Activated naive CD4-positive, alpha-beta T cell treated with anti-CD3 and anti-CD28 coated beads, Interleukin-2, amount 50 U/mL, for 72 hours (primary cell): ENCODE data around the gene ARSI. TPM values are rescaled to one million over a fixed set of nuclear protein-coding genes. Genes with fewer than 3 reads are reported as not detected.

ENCODE experiments used
- ATAC-seq, 2 donors: fragments of 150-1000 bp; cut with Tn5 transposase; 2 replicates each; pipeline ENCODE4 v1.10.0; 2021; ENCODE audit warnings: mild to moderate bottlenecking in 2 of 2, moderate library complexity in 2 of 2
- DNase-seq, 2 donors: peaks; one replicate each; pipeline ENCODE4 v3.0.0; 2021 to 2022; ENCODE audit warnings: low spot score in 2 of 2
- H3K27ac Mint-ChIP-seq, 2 donors: one replicate each; pipeline ENCODE4 v1.8.0; 2022; ENCODE audit warnings: mild to moderate bottlenecking in 2 of 2, mixed read lengths in 2 of 2
- H3K36me3 Mint-ChIP-seq, 2 donors: one replicate each; pipeline ENCODE4 v1.8.0; 2022; ENCODE audit warnings: mixed read lengths in 2 of 2
- H3K9me3 Mint-ChIP-seq, 2 donors: one replicate each; pipeline ENCODE4 v1.8.0; 2022; ENCODE audit warnings: mixed read lengths in 2 of 2
- total RNA-seq, 2 donors: library from RNA; stranded (reverse); gene quantifications; one replicate each; pipeline ENCODE4 v1.2.3, GENCODE V29; 2022

Gene ARSI
- total RNA-seq, 2 donors from 2014 or later, result not detected

DNA sequence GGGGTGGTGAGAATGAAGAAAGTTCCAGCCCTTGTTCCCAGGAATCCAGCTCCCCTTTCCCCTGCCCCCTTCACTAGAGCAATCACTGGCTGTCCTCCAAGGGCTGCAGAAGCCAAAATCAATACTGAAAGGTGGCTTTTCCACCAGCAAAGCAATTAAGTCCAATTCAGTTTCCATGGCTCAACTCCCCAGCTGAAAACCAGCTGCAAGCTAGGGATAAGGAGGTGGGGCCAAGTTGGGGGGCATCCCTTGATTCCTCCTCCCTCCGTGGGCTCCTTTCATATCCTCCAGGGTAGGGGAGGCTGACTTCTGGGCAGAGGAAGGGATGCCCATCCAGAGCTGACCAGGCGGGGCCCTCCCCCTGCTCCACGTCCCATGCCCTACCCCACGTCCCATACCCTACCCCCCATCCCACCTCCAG is 35.8 kb downstream of the ARSI start:
- no peak overlapping the region for H3K27ac Mint-ChIP-seq
- H3K36me3 Mint-ChIP-seq, result no peaks in the 10 kb centered on the region
- H3K9me3 Mint-ChIP-seq, result no peaks in the 10 kb centered on the region
- ATAC-seq (no peak), DNase-seq (no peak)

DNA sequence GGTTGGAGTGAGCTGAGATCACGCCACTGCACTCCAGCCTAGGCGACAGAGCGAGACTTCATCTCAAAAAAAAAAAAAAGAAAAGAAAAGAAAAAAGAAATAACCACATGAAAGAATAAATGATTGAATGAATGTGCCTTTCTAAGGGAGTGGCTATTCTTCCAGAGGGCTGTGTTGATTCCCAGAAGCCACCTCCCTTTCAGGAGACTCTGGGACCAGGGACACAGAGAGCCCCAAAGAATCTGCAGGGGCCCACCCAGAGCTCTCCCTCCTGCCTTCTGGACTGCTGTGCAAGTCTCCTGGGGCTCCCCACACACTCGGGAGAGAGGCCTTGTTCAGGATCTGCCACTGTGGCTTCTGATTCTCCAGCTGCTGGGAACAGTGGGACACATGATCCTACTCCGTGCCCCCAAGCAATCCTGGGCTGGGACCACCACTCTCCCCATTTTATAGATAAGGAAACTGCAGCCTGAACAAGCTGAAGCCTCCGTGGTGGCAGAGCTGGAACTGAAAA is 36.8 kb downstream of the ARSI start:
- DNase-seq (no peak), ATAC-seq (no peak)
- no peak overlapping the region for H3K27ac Mint-ChIP-seq
- no peaks in the 10 kb centered on the region for H3K9me3 Mint-ChIP-seq
- H3K36me3 Mint-ChIP-seq, result no peaks in the 10 kb centered on the region

GRCh38 chr5:150264667-150265603 is 37.8 kb downstream of the ARSI start:
- Mint-ChIP-seq H3K27ac (peak overlapping the region in 1 of 2 donors; percentile 31), H3K36me3 (no peaks in the 10 kb centered on the region), H3K9me3 (no peaks in the 10 kb centered on the region)
- no peak for DNase-seq
- ATAC-seq, result no peak

- Mint-ChIP-seq H3K27ac (no peak overlapping the region), H3K9me3 (no peaks in the 10 kb centered on the region), H3K36me3 (no peaks in the 10 kb centered on the region)
- no peak for DNase-seq
- no peak for ATAC-seq
These were observed 38.7 kb downstream of the ARSI start for GRCh38 chr5:150263801-150264621.

DNA sequence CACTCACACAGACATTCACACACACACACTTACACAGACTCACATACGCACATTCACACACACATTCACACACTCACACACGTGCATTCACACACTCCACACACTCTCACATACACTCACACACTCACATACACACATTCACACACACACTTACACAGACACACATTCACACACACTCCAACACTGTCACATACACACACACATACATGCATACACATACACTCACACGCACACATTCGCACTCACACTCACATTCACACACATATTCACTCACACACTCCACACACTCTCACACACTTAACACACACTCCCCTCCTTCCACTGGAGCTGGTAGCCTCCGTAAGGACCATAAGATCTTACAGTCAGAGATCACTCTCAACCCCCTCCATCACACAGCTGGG is 39.3 kb downstream of the ARSI start:
- no peaks in the 10 kb centered on the region for H3K9me3 Mint-ChIP-seq
- ATAC-seq, result no peak

DNA sequence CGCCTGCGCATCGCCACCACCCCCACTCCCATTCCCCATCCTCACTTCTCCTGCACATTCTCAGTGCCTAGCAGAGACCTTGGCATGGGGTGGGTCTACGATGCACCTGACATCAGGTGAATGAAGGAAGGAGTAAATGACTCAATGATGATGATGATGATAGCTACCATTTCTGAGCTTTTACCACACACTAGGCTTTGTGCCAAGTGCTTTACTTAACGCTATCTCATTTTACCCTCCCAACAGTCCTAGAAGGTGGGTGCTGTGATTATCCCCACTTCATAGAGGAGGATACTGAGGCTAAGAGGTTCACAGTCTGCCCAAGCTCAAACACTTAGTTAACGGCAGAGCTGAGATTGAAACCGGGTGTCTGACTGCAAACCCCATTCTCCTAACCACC is 40.2 kb downstream of the ARSI start:
- H3K27ac Mint-ChIP-seq, result no peak overlapping the region
- H3K9me3 Mint-ChIP-seq, result no peaks in the 10 kb centered on the region
- ATAC-seq (no peak), DNase-seq (no peak)
- no peaks in the 10 kb centered on the region for H3K36me3 Mint-ChIP-seq

More for the DNA sequence above, 39.3 kb downstream of the ARSI start:
- DNase-seq, result no peak
- no peak overlapping the region for H3K27ac Mint-ChIP-seq
- no peaks in the 10 kb centered on the region for H3K36me3 Mint-ChIP-seq

DNA sequence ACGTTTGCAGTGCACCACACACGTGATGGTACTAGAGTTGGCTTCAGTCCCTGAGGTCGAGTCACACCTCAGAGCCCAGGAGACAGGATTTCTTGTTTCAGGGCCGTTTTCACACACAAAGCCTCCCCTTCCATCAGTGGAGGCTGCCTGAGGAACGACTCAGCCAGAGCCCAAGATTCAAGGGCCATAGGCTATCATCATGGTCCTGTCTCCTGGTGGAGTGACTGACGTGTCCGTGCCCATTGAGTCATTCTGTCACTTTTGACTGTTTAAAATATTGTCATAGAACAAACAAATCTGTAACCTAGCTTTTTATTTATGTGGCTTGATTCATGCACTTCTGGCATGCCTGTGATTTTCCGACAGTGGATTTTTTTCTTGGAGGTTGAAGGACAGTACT is 41.5 kb downstream of the ARSI start:
- DNase-seq (no peak), ATAC-seq (no peak)
- Mint-ChIP-seq H3K27ac (no peak overlapping the region), H3K36me3 (no peaks in the 10 kb centered on the region), H3K9me3 (no peaks in the 10 kb centered on the region)

GRCh38 chr5:150258130-150258529 is 44.6 kb downstream of the ARSI start:
- ATAC-seq (no peak), DNase-seq (no peak)
- H3K27ac Mint-ChIP-seq, result no peak overlapping the region
- H3K9me3 Mint-ChIP-seq, result no peaks in the 10 kb centered on the region
- H3K36me3 Mint-ChIP-seq, result no peaks in the 10 kb centered on the region

DNA sequence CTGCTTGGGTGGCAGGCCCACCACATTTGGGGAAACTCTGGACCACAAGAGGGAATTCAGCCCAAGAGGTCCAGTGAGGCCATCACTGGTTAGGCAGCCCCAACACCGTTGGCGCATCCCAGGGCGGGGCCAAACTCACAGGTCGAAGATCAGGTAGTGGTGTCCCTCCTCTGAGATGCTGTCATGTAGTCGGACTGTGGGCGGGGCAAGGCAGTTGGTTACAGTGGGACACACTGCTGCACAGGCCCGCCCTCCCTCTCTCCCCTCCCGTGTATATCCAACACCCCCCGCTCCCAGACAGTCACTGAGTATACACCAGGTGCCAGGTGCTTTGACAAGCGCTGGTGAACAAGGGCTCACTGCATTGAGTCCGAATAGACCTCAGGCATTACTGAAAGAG is 45.3 kb downstream of the ARSI start:
- Mint-ChIP-seq H3K27ac (no peak overlapping the region), H3K36me3 (no peaks in the 10 kb centered on the region), H3K9me3 (no peaks in the 10 kb centered on the region)
- DNase-seq (no peak), ATAC-seq (no peak)

DNA sequence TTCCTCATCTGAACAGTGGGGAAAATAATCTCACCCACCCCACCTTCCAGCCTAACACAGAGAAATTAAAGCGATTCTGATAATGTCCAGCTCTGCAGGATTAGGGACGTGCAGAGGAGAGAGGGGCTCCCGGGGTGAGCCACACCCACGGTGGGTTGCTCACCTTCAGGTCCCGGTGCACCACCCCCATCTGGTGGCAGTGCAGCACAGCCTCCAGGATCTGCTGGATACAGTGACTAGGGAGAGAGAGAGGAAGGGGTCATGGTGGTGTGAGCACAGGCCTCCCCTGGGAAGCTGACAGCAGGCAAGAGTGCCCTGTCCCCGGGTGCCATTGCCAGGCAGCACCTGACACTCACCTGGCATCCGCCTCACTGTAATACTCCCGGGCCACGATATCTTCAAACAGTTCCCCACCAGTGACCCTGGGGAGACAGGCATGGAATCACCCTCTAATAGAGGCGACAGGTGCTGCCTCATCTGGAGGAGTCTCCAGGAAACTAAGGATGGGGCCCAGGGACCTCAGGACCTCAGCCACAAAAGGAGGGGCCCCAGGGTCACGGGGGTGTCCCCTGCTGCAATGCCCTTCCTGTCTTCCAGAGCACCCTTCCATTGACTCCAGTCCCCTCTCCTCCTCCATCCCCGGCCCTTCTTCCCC is 46.2 kb downstream of the ARSI start:
- no peak for DNase-seq
- no peak overlapping the region for H3K27ac Mint-ChIP-seq
- no peak for ATAC-seq
- no peaks in the 10 kb centered on the region for H3K9me3 Mint-ChIP-seq
- no peaks in the 10 kb centered on the region for H3K36me3 Mint-ChIP-seq

GRCh38 chr5:150255659-150256409 is 46.9 kb downstream of the ARSI start:
- DNase-seq (no peak), ATAC-seq (no peak)
- H3K9me3 Mint-ChIP-seq, result no peaks in the 10 kb centered on the region
- H3K36me3 Mint-ChIP-seq, result no peaks in the 10 kb centered on the region
- H3K27ac Mint-ChIP-seq, result no peak overlapping the region

- no peaks in the 10 kb centered on the region for H3K36me3 Mint-ChIP-seq
- ATAC-seq (no peak), DNase-seq (no peak)
- H3K9me3 Mint-ChIP-seq, result no peaks in the 10 kb centered on the region
- H3K27ac Mint-ChIP-seq, result no peak overlapping the region
These were observed 47.9 kb downstream of the ARSI start for GRCh38 chr5:150254774-150255173.

DNA sequence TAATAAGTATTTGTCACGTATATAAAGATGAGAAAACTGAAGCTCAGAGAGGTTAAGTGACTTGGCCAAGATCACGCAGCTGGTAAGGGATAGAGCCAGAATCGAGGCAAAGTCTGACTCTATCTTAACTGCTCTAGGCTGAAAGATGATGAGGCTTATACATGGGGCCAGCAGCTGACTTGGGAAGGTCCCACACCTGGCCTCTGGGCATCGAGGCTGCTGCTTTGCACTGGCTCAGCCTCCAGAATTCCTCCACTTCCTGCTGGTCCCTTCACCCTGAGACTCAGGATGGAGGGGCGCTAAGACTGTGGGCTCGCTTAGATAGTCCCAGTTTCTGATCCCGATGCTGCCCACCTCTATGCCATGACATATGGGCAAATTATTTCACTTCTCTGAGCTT is 48.3 kb downstream of the ARSI start:
- H3K36me3 Mint-ChIP-seq, result no peaks in the 10 kb centered on the region
- H3K9me3 Mint-ChIP-seq, result no peaks in the 10 kb centered on the region
- DNase-seq, result no peak

DNA sequence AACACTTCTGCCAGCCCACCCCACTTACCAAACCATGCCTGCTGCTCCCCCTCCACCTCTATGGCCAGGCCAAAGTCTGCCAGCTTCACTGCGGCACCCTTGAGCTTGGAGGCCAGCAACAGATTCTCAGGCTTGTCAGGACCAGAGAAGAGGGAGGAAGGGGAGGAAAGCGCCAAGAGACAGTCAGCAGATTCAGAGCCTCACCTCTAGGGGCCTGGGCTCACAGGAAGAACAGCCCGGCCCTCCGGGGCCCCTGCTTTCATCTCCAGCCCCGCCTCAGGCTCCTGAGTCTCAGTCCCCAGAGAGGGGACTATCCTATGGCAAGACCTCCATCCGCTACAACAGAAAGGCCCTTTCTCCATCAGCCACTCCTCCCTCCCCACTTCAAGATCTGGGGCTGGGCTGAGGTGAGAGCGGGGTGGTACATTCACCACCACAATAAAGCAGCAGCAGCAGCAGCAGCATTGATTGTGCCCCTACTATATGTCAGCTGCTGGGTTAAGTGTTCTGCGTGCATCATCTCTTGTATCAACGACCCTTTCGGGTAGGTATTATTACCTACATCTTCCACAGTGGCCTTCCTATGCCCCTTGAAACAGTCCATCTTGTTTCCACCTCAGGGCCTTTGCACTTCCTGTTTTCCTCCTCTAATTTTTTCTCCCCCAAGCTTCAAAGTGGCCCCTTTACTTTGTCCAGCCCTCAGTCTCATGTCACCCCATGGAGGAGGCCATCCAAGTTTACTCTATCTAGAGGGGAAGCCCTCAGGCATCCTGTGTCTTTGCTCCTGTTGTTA is 49.1 kb downstream of the ARSI start:
- no peak for DNase-seq
- Mint-ChIP-seq H3K9me3 (no peaks in the 10 kb centered on the region), H3K27ac (peak overlapping the region in 1 of 2 donors; percentile 38), H3K36me3 (no peaks in the 10 kb centered on the region)
- ATAC-seq, result no peak

More for the DNA sequence above, 48.3 kb downstream of the ARSI start:
- H3K27ac Mint-ChIP-seq, result peak overlapping the region in 1 of 2 donors; percentile 38
- no peak for ATAC-seq

- H3K9me3 Mint-ChIP-seq, result no peaks in the 10 kb centered on the region
- no peaks in the 10 kb centered on the region for H3K36me3 Mint-ChIP-seq
- DNase-seq (no peak), ATAC-seq (no peak)
- no peak overlapping the region for H3K27ac Mint-ChIP-seq
These were observed 50.2 kb downstream of the ARSI start for GRCh38 chr5:150252489-150252888.
